Measurements from ENCODE around the gene LCMT1.

GRCh38 chr16:25065899-25066298 lies 45.6 kb upstream of the LCMT1 start:
- no peak for TF ChIP-seq CTCF (conservative IDR thresholded peaks at IDR 0.05 in 1 of 2, IDR thresholded peaks at IDR 0.05 in 1 of 2; ENCODE audit: low read depth in 1 of 2, low read length in 2 of 2)
- no peak for TF ChIP-seq EZH2 (IDR thresholded peaks at IDR 0.05; ENCODE audit: low read length, missing control alignments)
